GM12872 (cell line): ENCODE measurements around the gene BNIP5.

Experiments
- TF ChIP-seq, protein P1 (sequence below): IDR thresholded peaks from 3 replicates; pipeline ENCODE4 v1.5.1; 2011; ENCODE audit warnings: low read depth, mild to moderate bottlenecking, low read length, moderate library complexity; ENCODE audit not compliant: insufficient read depth

The BNIP5 gene

DNA sequence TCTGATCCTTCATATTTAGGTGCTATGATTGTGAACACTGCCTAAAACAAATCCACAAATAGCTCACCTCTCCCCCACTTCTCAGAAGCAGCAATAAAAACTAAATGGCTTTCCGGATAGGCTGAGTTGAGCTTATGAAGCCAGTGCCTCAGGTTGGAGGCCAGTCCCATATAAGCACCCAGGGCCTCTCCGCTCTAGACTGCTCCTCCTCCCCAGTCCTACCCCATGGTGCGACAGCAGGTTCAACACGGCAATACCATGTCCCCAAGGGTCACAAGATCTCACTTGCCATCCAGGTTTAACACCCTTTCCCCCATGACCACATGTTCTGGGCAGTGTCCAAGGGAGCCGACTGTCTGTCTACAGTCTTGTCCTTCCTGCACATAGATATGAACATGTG is 20.8 kb downstream of the BNIP5 start:
- TF ChIP-seq, protein P1, sequence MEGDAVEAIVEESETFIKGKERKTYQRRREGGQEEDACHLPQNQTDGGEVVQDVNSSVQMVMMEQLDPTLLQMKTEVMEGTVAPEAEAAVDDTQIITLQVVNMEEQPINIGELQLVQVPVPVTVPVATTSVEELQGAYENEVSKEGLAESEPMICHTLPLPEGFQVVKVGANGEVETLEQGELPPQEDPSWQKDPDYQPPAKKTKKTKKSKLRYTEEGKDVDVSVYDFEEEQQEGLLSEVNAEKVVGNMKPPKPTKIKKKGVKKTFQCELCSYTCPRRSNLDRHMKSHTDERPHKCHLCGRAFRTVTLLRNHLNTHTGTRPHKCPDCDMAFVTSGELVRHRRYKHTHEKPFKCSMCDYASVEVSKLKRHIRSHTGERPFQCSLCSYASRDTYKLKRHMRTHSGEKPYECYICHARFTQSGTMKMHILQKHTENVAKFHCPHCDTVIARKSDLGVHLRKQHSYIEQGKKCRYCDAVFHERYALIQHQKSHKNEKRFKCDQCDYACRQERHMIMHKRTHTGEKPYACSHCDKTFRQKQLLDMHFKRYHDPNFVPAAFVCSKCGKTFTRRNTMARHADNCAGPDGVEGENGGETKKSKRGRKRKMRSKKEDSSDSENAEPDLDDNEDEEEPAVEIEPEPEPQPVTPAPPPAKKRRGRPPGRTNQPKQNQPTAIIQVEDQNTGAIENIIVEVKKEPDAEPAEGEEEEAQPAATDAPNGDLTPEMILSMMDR = no peak

DNA sequence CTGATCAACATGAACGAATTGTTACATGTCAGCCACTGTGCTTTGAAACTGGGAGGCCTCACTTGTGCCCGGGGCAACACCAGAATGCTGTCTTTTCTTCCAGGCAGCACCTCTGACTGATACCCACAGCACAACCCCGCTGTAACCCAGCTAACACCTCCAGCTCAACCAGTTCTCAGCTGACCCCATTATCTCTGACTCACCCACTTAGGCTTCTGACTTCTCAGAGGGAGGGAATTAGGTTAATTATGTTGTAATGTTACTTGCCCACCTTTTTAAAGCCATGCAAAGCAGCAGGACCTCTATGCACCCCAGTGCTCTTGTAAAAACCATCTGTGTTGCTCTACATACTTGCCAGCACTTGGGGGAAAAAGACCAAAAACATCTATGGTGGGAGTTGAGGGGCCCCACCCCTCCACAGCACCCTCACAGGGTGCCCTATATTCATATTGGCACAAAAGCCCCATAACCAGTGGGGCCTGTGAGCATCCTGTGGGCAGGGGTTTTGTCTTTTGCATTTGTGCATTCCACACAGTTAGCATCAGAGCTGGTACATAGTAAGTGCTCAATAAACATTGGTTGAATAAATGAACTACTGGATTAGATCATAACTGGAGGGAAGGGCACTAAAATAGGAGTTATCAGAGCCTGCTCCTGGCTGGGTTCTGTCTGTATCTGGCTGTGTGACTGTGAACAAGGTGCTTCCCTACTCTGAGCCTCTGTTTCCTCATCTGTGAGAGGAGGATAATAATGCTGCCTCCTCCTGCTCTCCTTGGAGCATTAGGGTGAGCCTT is 22.3 kb downstream of the BNIP5 start:
- TF ChIP-seq, protein P1 = no peak

DNA sequence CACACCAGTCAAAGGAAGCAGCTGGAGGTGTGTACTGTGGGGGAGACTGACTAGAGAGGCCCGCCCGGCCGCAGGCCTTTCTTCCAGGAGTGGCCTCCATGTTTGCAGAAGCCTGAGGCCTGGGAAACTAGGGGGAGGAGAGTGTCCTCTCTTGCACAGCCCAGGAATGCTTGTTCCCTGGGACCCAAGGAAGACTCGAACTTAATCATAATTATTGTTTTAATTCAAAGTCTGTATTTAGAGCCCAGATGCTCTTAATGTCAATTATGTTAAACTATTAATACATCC is 23.1 kb downstream of the BNIP5 start:
- TF ChIP-seq, protein P1 = no peak

DNA sequence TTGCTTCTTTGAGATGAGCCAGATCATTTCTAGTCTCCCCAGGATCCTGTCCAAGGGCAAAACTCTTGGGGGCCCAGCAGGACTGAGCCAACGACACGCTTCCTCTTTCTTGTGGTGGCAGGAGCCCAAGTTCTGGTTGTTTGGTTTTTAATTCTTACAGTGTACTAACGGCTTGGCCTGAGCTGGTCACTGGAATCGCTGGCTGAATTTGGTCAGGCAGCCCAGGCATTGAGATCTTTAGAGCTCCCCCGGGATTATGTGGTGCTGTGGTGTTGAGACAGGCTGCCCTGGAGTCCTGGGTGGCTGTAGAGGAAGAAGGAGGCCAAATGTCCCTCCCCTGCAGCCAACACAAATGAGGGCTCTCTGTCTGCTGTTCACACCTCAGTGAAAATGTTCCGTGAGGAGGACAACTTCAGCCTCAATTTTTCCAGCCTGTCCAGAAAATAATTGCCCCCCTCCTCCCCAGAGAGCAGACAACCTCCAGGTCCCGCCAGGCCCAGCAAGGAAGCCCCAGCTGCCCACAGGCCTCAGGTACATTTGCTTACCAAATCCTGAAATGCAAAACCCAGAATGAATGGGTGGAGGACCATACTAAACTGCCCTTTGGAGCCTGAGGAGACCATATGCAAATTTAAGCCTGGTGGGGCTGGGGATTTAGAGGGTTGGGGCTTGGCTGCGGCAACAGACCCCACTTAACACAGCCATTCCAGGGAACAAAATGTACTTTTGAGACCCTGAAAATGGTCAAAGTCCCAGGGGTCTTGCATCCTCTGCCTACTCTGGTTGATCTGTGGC is 23.6 kb downstream of the BNIP5 start:
- TF ChIP-seq, protein P1 = no peak

DNA sequence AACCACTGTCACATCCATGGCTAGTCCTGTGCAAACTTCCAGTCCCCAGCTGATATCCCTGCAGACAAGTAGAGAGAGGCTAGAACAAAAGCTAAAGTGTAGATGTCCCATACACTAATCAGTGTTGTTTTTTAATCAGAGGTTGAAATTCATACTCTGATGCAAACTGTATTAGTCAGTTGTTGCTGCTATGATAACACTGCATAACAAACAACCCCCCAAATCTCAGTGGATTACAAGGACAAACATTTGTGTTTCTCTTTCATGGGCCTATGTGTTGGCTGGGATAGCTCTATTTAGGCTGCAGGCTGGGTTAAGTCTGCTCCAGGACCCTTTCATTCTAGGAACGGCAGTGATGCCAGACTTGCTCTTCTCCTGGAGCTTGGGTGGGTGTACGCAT is 26.8 kb downstream of the BNIP5 start:
- TF ChIP-seq, protein P1 = no peak

DNA sequence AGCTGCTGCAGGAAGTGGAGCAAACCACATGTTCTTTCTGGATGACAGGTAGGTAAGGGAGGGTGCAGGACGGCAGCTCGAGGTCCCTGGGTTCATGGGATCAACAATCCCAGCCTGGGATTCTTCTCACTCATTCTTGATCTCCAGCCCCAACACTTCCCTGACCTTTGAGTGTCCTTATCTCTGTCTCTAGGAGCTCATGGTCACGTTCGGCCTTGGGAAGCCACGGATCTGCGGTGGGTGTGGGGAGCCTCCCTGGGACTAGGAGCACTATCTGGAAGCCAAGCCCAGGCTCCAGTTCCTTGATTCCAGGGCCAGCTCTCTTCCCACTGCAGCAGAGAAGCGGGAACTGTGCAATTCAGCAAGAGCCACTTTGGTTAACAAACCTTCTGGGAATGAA is 27.5 kb downstream of the BNIP5 start:
- TF ChIP-seq, protein P1 = no peak

DNA sequence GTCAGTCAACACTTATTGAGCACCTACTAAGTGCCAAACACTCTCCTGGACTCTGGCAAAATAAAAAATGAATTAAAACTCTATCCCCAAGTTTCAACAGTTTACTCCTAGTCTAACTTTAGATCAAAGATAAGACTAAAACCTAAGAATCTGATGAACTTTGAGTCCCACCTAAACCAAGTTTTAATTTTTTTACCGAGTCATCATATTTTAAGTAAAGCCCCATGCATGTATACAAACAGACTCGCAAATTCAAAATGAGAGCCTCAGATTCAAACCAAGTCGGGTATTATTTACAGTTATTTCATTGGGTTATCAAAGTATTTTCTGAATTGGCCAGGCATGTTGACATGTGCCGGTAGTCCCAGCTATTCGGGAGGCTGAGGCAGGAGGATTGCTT is 28.2 kb downstream of the BNIP5 start:
- TF ChIP-seq, protein P1 = no peak
